ENCODE data around the gene ANO9.

DNA sequence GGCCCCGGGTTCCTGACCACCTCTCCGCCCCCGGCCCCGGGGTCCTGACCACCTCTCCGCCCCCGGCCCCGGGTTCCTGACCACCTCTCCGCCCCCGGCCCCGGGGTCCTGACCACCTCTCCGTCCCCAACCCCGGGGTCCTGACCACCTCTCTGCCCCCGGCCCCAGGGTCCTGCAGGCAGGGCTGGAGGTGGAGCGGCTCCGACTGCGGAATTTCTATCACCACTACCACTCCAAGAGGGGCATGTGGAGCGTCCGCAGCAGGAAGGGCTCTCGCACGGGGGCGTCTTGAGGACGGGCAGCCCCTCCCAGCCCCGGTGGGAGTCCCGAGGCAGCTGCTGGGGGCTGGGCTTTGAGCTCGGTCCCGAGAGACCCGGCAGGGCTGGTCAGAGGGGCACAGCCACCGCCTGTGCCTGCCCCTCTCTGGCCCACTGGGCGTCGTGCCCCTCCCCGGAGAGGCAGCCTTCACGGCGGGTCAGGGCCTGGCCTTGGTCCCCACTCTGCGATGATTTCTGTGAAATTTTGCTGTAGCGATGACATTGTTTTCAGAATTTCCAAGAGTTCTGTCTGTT is 60.2 kb downstream of the ANO9 start:
- TF ChIP-seq EZH2 (optimal IDR thresholded peaks at IDR 0.05; ENCODE audit: low read depth, low read length) (no peak), EZH2phosphoT487 (IDR thresholded peaks at IDR 0.05; ENCODE audit: low read length) (no peak)
